DMS 273 treated with DMSO at 0.1 percent for 48 hours (cell line): Measurements from ENCODE around the gene CORO1A.
"Not testable (repeated sequence)": the region's sequence is repeated elsewhere in the genome, so short reads cannot be mapped to it uniquely, and the experiment has no call there.

Experiments used
- DNase-seq: peaks from one replicate; lab custom pipeline; 2025; lab: John Stamatoyannopoulos, UW

The CORO1A gene

GRCh38 chr16:30170145-30170544 lies 13.3 kb upstream of the CORO1A start:
- not testable (repeated sequence) for DNase-seq

- DNase-seq: no peak
Measured at GRCh38 chr16:30173054-30173453, 10.3 kb upstream of the CORO1A start.

GRCh38 chr16:30176876-30177275 lies 6.5 kb upstream of the CORO1A start:
- not testable (repeated sequence) for DNase-seq

- no peak for DNase-seq
Measured at GRCh38 chr16:30179195-30179594, 4.2 kb upstream of the CORO1A start.

- DNase-seq: no peak
Measured at GRCh38 chr16:30179931-30180330, 3.5 kb upstream of the CORO1A start.

GRCh38 chr16:30180741-30181140 lies 2.7 kb upstream of the CORO1A start:
- no peak for DNase-seq

- DNase-seq: no peak
Measured at GRCh38 chr16:30184096-30184890, 891 bp downstream of the CORO1A start.

- DNase-seq: no peak
Measured at GRCh38 chr16:30184891-30185682, 1.7 kb downstream of the CORO1A start.

- no peak for DNase-seq
Measured at GRCh38 chr16:30185683-30186421, 2.5 kb downstream of the CORO1A start.

GRCh38 chr16:30186444-30186781 lies 3.0 kb downstream of the CORO1A start:
- DNase-seq: no peak

- DNase-seq: no peak
Measured at GRCh38 chr16:30186782-30187555, 3.6 kb downstream of the CORO1A start.

GRCh38 chr16:30187556-30187865 lies 4.1 kb downstream of the CORO1A start:
- no peak for DNase-seq

- no peak for DNase-seq
Measured at GRCh38 chr16:30187971-30188561, 4.7 kb downstream of the CORO1A start.

GRCh38 chr16:30191158-30191557 lies 7.8 kb downstream of the CORO1A start:
- DNase-seq: not testable (repeated sequence)

- not testable (repeated sequence) for DNase-seq
Measured at GRCh38 chr16:30193098-30193497, 9.7 kb downstream of the CORO1A start.

- DNase-seq: not testable (repeated sequence)
Measured at GRCh38 chr16:30193615-30194014, 10.2 kb downstream of the CORO1A start, which contains the start of the genes BOLA2B and SLX1A. BOLA2B (minus strand) TSS chr16:30193666; CDS start chr16:30193595, 71 bp downstream. SLX1A (plus strand) TSS chr16:30193875; CDS start chr16:30194085, 210 bp downstream.

- DNase-seq: not testable (repeated sequence)
Measured at GRCh38 chr16:30194172-30194925, 10.9 kb downstream of the CORO1A start.

GRCh38 chr16:30197001-30197400 lies 13.6 kb downstream of the CORO1A start:
- not testable (repeated sequence) for DNase-seq

- DNase-seq: not testable (repeated sequence)
Measured at GRCh38 chr16:30199049-30199448, 15.6 kb downstream of the CORO1A start, which contains the start of gene SULT1A3. SULT1A3 (plus strand) TSS chr16:30199255; CDS start chr16:30200729, 1,474 bp downstream.

- not testable (repeated sequence) for DNase-seq
Measured at GRCh38 chr16:30199608-30200343, 16.4 kb downstream of the CORO1A start.
